T47D (cell line): Measurements from ENCODE around the gene FDXACB1.
"Not testable (repeated sequence)": the region's sequence is repeated elsewhere in the genome, so short reads cannot be mapped to it uniquely, and the experiment has no call there.

Experiments used
- DNase-seq, 2 experiments: peaks; one replicate each; pipeline versions ENCODE4 v3.0.0 to v3.0.0-alpha.2; 2011 to 2012; ENCODE audit warnings: low read depth in 1 of 2, low spot score in 1 of 2
- JUND ChIP-seq: IDR thresholded peaks from 2 replicates; pipeline ENCODE4 v1.6.1; 2012; ENCODE audit warnings: low read depth
- in situ Hi-C: cut with HindIII; loops from 2 replicates; pipeline ENCODE4 v1.10.0; 2016; ENCODE audit warnings: low sequenced_read_pairs, low pct_unique_long_range_greater_than_20kb

FDXACB1 gene

GRCh38 chr11:111916768-111917167 lies 37.8 kb upstream of the FDXACB1 start:
- no peak for TF ChIP-seq JUND
- no peak for DNase-seq
- in situ Hi-C loops, result no loop called here

DNA sequence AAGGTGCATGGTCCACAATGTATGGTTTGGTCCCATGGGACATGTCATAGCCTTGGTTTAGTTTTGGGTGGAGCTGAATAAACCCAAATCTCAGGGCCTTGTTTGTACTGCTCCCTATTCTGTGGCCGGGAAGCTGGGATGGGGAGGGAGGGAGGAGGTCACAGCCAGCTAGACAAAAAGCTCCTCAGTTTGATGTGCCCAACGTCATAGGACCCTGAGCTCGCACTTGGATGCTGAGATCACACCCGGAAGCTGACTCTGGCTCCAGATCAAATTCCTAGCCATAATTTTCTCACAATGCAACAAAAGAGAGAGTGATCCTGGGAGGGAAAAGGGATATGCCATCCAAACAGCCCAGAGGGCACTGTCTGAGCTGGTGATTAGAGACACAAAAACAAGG lies 35.0 kb upstream of the FDXACB1 start:
- TF ChIP-seq JUND, result no peak
- DNase-seq, result peak in 1 of 2 experiments; percentile 26
- in situ Hi-C loops, result no loop called here

- in situ Hi-C loops, result no loop called here
- no peak for DNase-seq
- TF ChIP-seq JUND, result no peak
Observed at GRCh38 chr11:111913031-111913861, 34.3 kb upstream of the FDXACB1 start.

GRCh38 chr11:111912535-111912934 lies 33.6 kb upstream of the FDXACB1 start, which contains the start of gene HSPB2:
Gene HSPB2, plus strand, starts transcription at chr11:111912734. Its CDS starts 96 bp downstream, at chr11:111912830.
- DNase-seq, result no peak
- TF ChIP-seq JUND, result no peak
- in situ Hi-C loops, result no loop called here

GRCh38 chr11:111911563-111912401 lies 32.8 kb upstream of the FDXACB1 start, which contains the start of gene CRYAB:
Gene CRYAB, minus strand, starts transcription at chr11:111911770. Its CDS starts 46 bp downstream, at chr11:111911724.
- no peak for TF ChIP-seq JUND
- in situ Hi-C loops, result no loop called here
- peak in 1 of 2 experiments; percentile 75 for DNase-seq

DNA sequence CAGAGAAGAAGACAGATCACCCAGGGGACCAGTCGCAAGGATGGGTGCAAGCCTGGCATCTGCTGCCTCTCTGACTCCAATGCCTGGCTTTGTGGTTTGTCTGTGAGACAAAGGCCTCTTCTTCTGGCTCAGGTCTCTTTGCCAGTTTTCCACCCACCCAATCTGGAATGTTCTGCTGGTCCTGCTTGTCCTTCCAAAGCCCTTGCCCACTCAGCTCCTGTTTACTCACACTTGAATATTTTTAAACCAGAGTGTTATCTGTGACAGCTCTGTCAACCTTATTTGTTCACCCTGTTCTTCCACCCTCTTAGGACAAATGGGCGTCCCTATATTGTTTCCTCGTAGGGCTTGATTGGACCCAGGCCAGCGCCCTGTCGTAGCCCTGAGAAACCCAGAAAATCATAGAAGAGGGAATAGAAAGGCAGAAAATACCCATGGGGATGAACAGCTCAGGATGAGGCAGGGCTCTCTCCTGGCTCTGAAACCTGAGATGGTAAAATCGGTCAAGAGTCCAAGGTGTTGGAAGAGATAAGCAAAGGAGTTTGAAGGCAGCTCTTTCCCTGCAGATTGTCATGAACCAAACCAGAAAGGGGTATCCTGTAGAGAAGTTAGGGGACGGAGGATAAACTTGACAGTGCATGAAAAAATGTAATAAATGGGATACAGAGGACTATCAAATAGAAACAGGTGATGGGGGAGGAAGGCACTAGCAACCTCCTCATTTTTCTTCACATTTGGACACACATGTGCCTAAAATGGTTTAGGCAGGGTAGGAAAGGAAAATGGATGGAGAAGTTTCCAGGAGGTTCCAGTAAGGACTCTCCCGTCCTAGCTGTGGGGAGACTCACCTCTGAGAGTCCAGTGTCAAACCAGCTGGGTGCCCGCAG lies 32.0 kb upstream of the FDXACB1 start:
- in situ Hi-C loops, result no loop called here
- TF ChIP-seq JUND, result no peak
- peak in 1 of 2 experiments; percentile 9 for DNase-seq

GRCh38 chr11:111909378-111909777 lies 30.4 kb upstream of the FDXACB1 start:
- TF ChIP-seq JUND, result no peak
- DNase-seq, result peak in 1 of 2 experiments; percentile 16
- in situ Hi-C loops, result no loop called here

GRCh38 chr11:111908639-111909305 lies 29.8 kb upstream of the FDXACB1 start:
- in situ Hi-C loops, result no loop called here

GRCh38 chr11:111906680-111907079 lies 27.7 kb upstream of the FDXACB1 start:
- DNase-seq, result no peak
- TF ChIP-seq JUND, result no peak
- in situ Hi-C loops, result no loop called here

More at GRCh38 chr11:111908639-111909305, 29.8 kb upstream of the FDXACB1 start:
- TF ChIP-seq JUND, result no peak
- peak in 1 of 2 experiments; percentile 20 for DNase-seq

DNA sequence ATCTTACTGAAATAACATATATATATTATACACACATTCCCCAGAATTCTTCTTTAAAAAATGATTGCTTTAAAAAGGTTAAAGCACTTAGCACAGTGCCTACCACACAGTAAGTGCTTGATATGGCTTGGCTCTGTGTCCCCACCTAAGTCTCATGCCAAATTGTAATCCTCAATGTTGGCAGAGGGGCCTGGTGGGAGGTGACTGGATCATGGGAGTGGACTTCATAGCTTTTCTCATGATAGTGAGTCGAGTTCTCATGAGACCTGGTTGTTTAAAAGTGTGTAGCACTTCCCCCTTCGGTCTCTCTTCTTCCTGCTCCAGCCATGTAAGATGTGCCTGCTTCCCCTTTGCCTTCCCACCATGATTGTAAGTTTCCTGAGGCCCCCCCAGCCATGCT lies 26.4 kb upstream of the FDXACB1 start:
- in situ Hi-C loops, result no loop called here
- no peak for DNase-seq
- no peak for TF ChIP-seq JUND

GRCh38 chr11:111886844-111887243 lies 7.9 kb upstream of the FDXACB1 start:
- no peak for TF ChIP-seq JUND
- in situ Hi-C loops, result no loop called here
- no peak for DNase-seq

GRCh38 chr11:111886032-111886431 lies 7.1 kb upstream of the FDXACB1 start:
- no peak for DNase-seq
- in situ Hi-C loops, result no loop called here
- TF ChIP-seq JUND, result no peak

- in situ Hi-C loops, DNase-seq: not testable (repeated sequence)
Observed at GRCh38 chr11:111885053-111885452, 6.1 kb upstream of the FDXACB1 start.
